NCI-H146 treated with DMSO at 0.1 percent for 48 hours (cell line): ENCODE data around the gene FAM117A.
"Not testable (repeated sequence)": the region's sequence is repeated elsewhere in the genome, so short reads cannot be mapped to it uniquely, and the experiment has no call there.

Source experiments
- DNase-seq: peaks from one replicate; lab custom pipeline; 2025; ENCODE audit not compliant: unreplicated experiment; lab: John Stamatoyannopoulos, UW

Gene FAM117A

GRCh38 chr17:49764559-49765180 is 739 bp upstream of the FAM117A start:
- no peak for DNase-seq

- DNase-seq = no peak
These were observed 1.6 kb downstream of the FAM117A start for GRCh38 chr17:49762151-49762941.

- DNase-seq = no peak
These were observed 2.9 kb downstream of the FAM117A start for GRCh38 chr17:49760932-49761558.

GRCh38 chr17:49760296-49760695 is 3.6 kb downstream of the FAM117A start:
- no peak for DNase-seq

- DNase-seq = no peak
These were observed 4.7 kb downstream of the FAM117A start for GRCh38 chr17:49759203-49759602.

- not testable (repeated sequence) for DNase-seq
These were observed 5.4 kb downstream of the FAM117A start for GRCh38 chr17:49758464-49759010.

- DNase-seq = no peak
These were observed 6.7 kb downstream of the FAM117A start for GRCh38 chr17:49757151-49757777.

GRCh38 chr17:49756323-49757150 is 7.4 kb downstream of the FAM117A start:
- no peak for DNase-seq

- DNase-seq = no peak
These were observed 8.2 kb downstream of the FAM117A start for GRCh38 chr17:49755663-49756283.

- DNase-seq = no peak
These were observed 10.0 kb downstream of the FAM117A start for GRCh38 chr17:49753959-49754391.

GRCh38 chr17:49752508-49752907 is 11.4 kb downstream of the FAM117A start:
- no peak for DNase-seq

GRCh38 chr17:49749730-49750129 is 14.2 kb downstream of the FAM117A start:
- no peak for DNase-seq

GRCh38 chr17:49748791-49749190 is 15.1 kb downstream of the FAM117A start:
- no peak for DNase-seq

- no peak for DNase-seq
These were observed 15.7 kb downstream of the FAM117A start for GRCh38 chr17:49748223-49748622.

- DNase-seq = no peak
These were observed 16.3 kb downstream of the FAM117A start for GRCh38 chr17:49747632-49748031.

- no peak for DNase-seq
These were observed 17.0 kb downstream of the FAM117A start for GRCh38 chr17:49746791-49747490.

GRCh38 chr17:49745175-49746139 is 18.5 kb downstream of the FAM117A start:
- DNase-seq = no peak

- no peak for DNase-seq
These were observed 21.7 kb downstream of the FAM117A start for GRCh38 chr17:49742166-49742638.
